Measurements from ENCODE around the gene RNF19B.

The RNF19B gene

GRCh38 chr1:32897082-32898049, 67.2 kb downstream of the RNF19B start:
- Histone ChIP-seq H3K4me3 (ENCODE audit: low read depth in 1 of 2, low read length in 2 of 2) (no peak overlapping the region), H3K36me3 (ENCODE audit: insufficient read depth, low read length) (no peaks in the 10 kb centered on the region), H4K20me1 (ENCODE audit: insufficient read depth, low read length) (no peaks in the 10 kb centered on the region), H3K27me3 (ENCODE audit: insufficient read depth, low read length, poor library complexity) (no peaks in the 10 kb centered on the region), H3K27ac (ENCODE audit: low read length) (no peak overlapping the region), H3K9ac (ENCODE audit: low read depth, low read length) (no peak overlapping the region), H2AFZ (ENCODE audit: low read depth, low read length) (no peak overlapping the region), H3K4me2 (ENCODE audit: insufficient read depth, low read length) (no peak overlapping the region), H3K4me1 (ENCODE audit: insufficient read depth, low read length) (no peaks in the 10 kb centered on the region), H3K79me2 (ENCODE audit: insufficient read depth, low read length) (no peaks in the 10 kb centered on the region), H3K9me3 (ENCODE audit: insufficient read depth, low read length, severe bottlenecking) (no peaks in the 10 kb centered on the region)
- ATAC-seq (ENCODE audit: insufficient read depth, low read depth) = no peak
- no peak for TF ChIP-seq CTCF (IDR thresholded peaks at IDR 0.05; ENCODE audit: borderline replicate concordance, extremely low read depth, low read length, poor library complexity, severe bottlenecking)
- no peak for DNase-seq

- H3K4me2 ChIP-seq (ENCODE audit: insufficient read depth, low read length) = no peak overlapping the region
These were observed 68.2 kb downstream of the RNF19B start for GRCh38 chr1:32896451-32896850.

GRCh38 chr1:32895325-32896215, 69.0 kb downstream of the RNF19B start:
- Histone ChIP-seq H4K20me1 (ENCODE audit: insufficient read depth, low read length) (no peaks in the 10 kb centered on the region; the same call in 1 of the 2 replicates), H2AFZ (ENCODE audit: low read depth, low read length) (no peak overlapping the region), H3K36me3 (ENCODE audit: insufficient read depth, low read length) (no peaks in the 10 kb centered on the region), H3K4me3 (ENCODE audit: low read depth in 1 of 2, low read length in 2 of 2) (no peak overlapping the region), H3K9me3 (ENCODE audit: insufficient read depth, low read length, severe bottlenecking) (no peaks in the 10 kb centered on the region), H3K4me1 (ENCODE audit: insufficient read depth, low read length) (no peaks in the 10 kb centered on the region), H3K27ac (ENCODE audit: low read length) (no peak overlapping the region), H3K9ac (ENCODE audit: low read depth, low read length) (no peak overlapping the region), H3K27me3 (ENCODE audit: insufficient read depth, low read length, poor library complexity) (no peaks in the 10 kb centered on the region), H3K4me2 (ENCODE audit: insufficient read depth, low read length) (no peak overlapping the region), H3K79me2 (ENCODE audit: insufficient read depth, low read length) (no peaks in the 10 kb centered on the region)
- TF ChIP-seq EZH2 (IDR thresholded peaks at IDR 0.05; ENCODE audit: borderline replicate concordance, low read depth, low read length, severe bottlenecking) = no peak
- no peak for DNase-seq
- no peak for ATAC-seq (ENCODE audit: insufficient read depth, low read depth)

More at GRCh38 chr1:32896451-32896850, 68.2 kb downstream of the RNF19B start:
- H3K4me3 ChIP-seq (ENCODE audit: low read depth in 1 of 2, low read length in 2 of 2) = no peak overlapping the region
- no peak for TF ChIP-seq EZH2 (IDR thresholded peaks at IDR 0.05; ENCODE audit: borderline replicate concordance, low read depth, low read length, severe bottlenecking)
- no peaks in the 10 kb centered on the region for H3K27me3 ChIP-seq (ENCODE audit: insufficient read depth, low read length, poor library complexity)
- no peaks in the 10 kb centered on the region for H3K36me3 ChIP-seq (ENCODE audit: insufficient read depth, low read length)
- H3K27ac ChIP-seq (ENCODE audit: low read length) = no peak overlapping the region
- DNase-seq = no peak
- no peak overlapping the region for H3K9ac ChIP-seq (ENCODE audit: low read depth, low read length)
- ATAC-seq (ENCODE audit: insufficient read depth, low read depth) = no peak
- no peaks in the 10 kb centered on the region for H3K4me1 ChIP-seq (ENCODE audit: insufficient read depth, low read length)
- H3K9me3 ChIP-seq (ENCODE audit: insufficient read depth, low read length, severe bottlenecking) = no peaks in the 10 kb centered on the region
- no peaks in the 10 kb centered on the region; the same call in 1 of the 2 replicates for H4K20me1 ChIP-seq (ENCODE audit: insufficient read depth, low read length)
- no peaks in the 10 kb centered on the region for H3K79me2 ChIP-seq (ENCODE audit: insufficient read depth, low read length)
- no peak overlapping the region for H2AFZ ChIP-seq (ENCODE audit: low read depth, low read length)

GRCh38 chr1:32894681-32895080, 69.9 kb downstream of the RNF19B start:
- ATAC-seq (ENCODE audit: insufficient read depth, low read depth) (no peak), DNase-seq (no peak)
- Histone ChIP-seq H3K9ac (ENCODE audit: low read depth, low read length) (no peak overlapping the region), H2AFZ (ENCODE audit: low read depth, low read length) (no peak overlapping the region), H3K79me2 (ENCODE audit: insufficient read depth, low read length) (no peaks in the 10 kb centered on the region), H3K27ac (ENCODE audit: low read length) (no peak overlapping the region), H3K4me2 (ENCODE audit: insufficient read depth, low read length) (no peak overlapping the region), H3K27me3 (ENCODE audit: insufficient read depth, low read length, poor library complexity) (no peaks in the 10 kb centered on the region), H3K4me3 (ENCODE audit: low read depth in 1 of 2, low read length in 2 of 2) (no peak overlapping the region), H3K4me1 (ENCODE audit: insufficient read depth, low read length) (no peaks in the 10 kb centered on the region), H3K36me3 (ENCODE audit: insufficient read depth, low read length) (no peaks in the 10 kb centered on the region), H3K9me3 (ENCODE audit: insufficient read depth, low read length, severe bottlenecking) (no peaks in the 10 kb centered on the region), H4K20me1 (ENCODE audit: insufficient read depth, low read length) (no peaks in the 10 kb centered on the region; the same call in 1 of the 2 replicates)
- TF ChIP-seq EZH2 (IDR thresholded peaks at IDR 0.05; ENCODE audit: borderline replicate concordance, low read depth, low read length, severe bottlenecking) (no peak), CTCF (IDR thresholded peaks at IDR 0.05; ENCODE audit: borderline replicate concordance, extremely low read depth, low read length, poor library complexity, severe bottlenecking) (no peak)
